Left forelimb (tissue), 1 donor: ENCODE data around the gene MCRS1.
"Not testable (repeated sequence)": the region's sequence is repeated elsewhere in the genome, so short reads cannot be mapped to it uniquely, and the experiment has no call there.

Experiments used
- DNase-seq: peaks from one replicate; pipeline ENCODE4 v3.0.0-alpha.2; 2018; ENCODE audit warnings: low spot score

The MCRS1 gene

GRCh38 chr12:49515266-49515665 is 52.7 kb downstream of the MCRS1 start:
- no peak for DNase-seq

GRCh38 chr12:49512546-49512945 is 55.4 kb downstream of the MCRS1 start:
- no peak for DNase-seq

GRCh38 chr12:49511410-49511809 is 56.5 kb downstream of the MCRS1 start:
- DNase-seq: no peak

- DNase-seq: not testable (repeated sequence)
Measured at GRCh38 chr12:49509681-49510080, 58.3 kb downstream of the MCRS1 start.
